HG03280 (cell line): ENCODE data around the gene PELI3.
A peak's percentile ranks its signal among the peaks of the same experiment; 100 is the strongest.

Experiments
- ATAC-seq: cut with Tn5 transposase; IDR thresholded peaks from one replicate; pipeline ENCODE4 v1.9.1; 2021; ENCODE audit warnings: mild to moderate bottlenecking, moderate library complexity; ENCODE audit not compliant: unreplicated experiment

The PELI3 gene

GRCh38 chr11:66497206-66497605, 30.5 kb downstream of the PELI3 start:
- no peak for ATAC-seq

DNA sequence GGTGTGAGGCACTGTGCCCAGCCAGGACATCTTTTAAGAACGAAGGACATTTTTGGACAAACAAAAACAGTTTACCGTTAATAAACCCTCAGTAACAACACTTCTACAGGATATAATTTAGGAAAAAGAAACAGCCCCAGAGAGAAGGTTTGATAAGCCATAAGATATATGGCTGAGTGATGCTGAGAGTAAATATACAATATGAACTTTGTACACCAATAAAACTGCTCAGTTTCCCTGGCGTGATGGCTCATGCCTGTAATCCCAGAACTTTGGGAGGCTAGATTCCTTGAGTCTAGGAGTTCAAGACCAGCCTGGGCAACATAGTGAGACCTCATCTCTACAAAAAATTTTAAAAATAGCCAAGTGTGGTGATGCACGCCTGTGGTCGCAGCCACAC, 31.8 kb downstream of the PELI3 start:
- ATAC-seq: no peak

- ATAC-seq: no peak
Observed at GRCh38 chr11:66505276-66505816, 38.6 kb downstream of the PELI3 start.

DNA sequence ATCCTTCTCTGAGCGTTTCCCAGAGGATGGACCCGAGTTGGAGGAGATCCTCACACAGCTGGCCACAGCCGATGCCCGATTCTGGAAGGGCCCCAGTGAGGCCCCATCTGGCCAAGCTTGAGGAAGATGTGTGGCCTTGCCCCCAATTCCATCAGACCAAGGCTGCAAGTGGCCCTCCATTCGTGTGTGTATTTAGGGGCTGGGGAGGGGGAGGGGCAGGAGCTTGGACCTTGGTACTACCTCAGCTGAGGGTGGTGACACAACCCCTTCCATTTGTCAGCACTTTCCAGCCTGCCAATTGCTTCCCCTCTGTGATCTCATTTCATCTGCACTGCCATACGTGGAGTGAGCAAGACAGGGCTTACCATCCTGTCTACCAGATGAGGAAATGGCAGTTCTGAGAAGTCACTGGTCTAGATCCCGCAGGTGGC, 42.4 kb downstream of the PELI3 start:
- no peak for ATAC-seq

GRCh38 chr11:66510271-66510989, 43.7 kb downstream of the PELI3 start, which contains the start of gene BBS1:
TSS of gene BBS1 (plus strand) at chr11:66510635. CDS start at chr11:66510660, 25 bp downstream.
- peak; percentile 98 for ATAC-seq

GRCh38 chr11:66510990-66511339, 44.3 kb downstream of the PELI3 start:
- no peak for ATAC-seq

DNA sequence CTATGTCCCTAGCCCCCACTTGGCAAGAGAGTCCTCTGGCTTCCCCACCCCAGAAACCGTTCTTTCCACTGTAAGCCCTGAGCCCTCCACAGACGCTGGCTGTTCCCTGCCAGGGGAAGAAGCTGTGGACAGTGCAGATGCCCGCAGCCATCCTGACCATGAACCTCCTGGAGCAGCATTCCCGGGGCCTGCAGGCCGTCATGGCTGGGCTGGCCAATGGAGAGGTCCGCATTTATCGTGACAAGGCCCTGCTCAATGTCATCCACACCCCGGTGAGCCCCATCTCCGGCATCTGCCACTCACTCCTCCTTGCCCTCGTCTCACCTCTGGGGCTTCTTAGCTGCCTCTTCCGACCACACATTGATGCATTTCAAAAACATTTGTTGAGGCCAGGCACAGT, 56.9 kb downstream of the PELI3 start:
- ATAC-seq: no peak

DNA sequence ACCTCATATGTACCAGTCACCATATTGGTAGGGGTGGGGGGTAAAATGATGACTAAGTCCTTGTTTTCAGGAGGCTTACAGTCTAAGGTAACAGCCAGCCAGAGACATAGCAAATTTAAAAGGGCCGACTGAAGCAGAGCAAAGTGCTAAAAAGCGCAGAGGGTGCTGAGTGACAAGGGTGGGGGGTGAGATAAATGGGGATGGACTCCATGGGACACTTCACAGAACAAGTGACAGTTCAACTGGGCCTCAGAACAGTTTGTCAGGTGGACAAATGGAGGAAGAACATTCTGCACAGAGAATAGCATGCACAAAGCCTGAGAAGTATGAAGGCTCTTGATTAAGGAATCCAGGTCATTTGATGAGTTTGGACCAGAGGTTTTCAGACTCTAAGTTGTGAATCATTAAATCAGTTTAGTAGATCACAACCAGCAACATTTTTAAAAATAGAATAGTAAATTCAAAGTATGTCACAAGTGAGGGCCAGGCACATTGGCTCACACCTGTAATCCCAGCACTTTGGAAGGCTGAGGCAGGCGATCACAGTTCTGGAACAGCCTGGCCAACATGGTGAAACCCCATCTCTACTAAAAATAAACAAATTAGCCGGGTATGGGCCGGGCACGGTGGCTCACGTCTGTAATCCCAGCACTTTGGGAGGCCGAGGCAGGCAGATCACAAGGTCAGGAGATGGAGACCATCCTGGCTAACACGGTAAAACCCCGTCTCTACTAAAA, 57.8 kb downstream of the PELI3 start:
- no peak for ATAC-seq
